Ovary (tissue), 3 donors: ENCODE data around the gene SPG21.

Source experiments
- CTCF ChIP-seq, 3 donors: fragments of 450-650 bp in 2 of 3; fragments of 200-600 bp in 1 of 3; IDR thresholded peaks; one replicate each; pipeline versions ENCODE4 v1.5.1 to v1.8.0; 2016 to 2022; ENCODE audit warnings: antibody characterized with exemption in 3 of 3, mild to moderate bottlenecking in 1 of 3
- EP300 ChIP-seq: sonication (generic); formaldehyde crosslinking; IDR thresholded peaks from one replicate; pipeline ENCODE4 v1.6.1; 2017; ENCODE audit warnings: antibody characterized with exemption
- donor health status: DM: no; HTN: no; CAD: no.

- no peak for TF ChIP-seq CTCF (IDR thresholded peaks at IDR 0.05)
- no peak for TF ChIP-seq EP300
Measured at GRCh38 chr15:65008983-65009382, 19.3 kb upstream of the SPG21 start.
